NCI-H2227 (cell line): ENCODE measurements around the gene CPTP.

Source experiments
- DNase-seq: peaks from one replicate; lab custom pipeline; 2025; ENCODE audit not compliant: unreplicated experiment; lab: John Stamatoyannopoulos, UW

Gene CPTP

GRCh38 chr1:1332774-1333480 is 8.3 kb downstream of the CPTP start:
- no peak for DNase-seq

GRCh38 chr1:1333551-1334241 is 9.1 kb downstream of the CPTP start:
- DNase-seq = no peak

GRCh38 chr1:1334835-1335234 is 10.2 kb downstream of the CPTP start:
- DNase-seq = no peak

- DNase-seq = no peak
These were observed 10.7 kb downstream of the CPTP start for GRCh38 chr1:1335283-1335682.

GRCh38 chr1:1335792-1336248 is 11.2 kb downstream of the CPTP start:
- DNase-seq = no peak

- no peak for DNase-seq
These were observed 11.8 kb downstream of the CPTP start for GRCh38 chr1:1336446-1336845.

- no peak for DNase-seq
These were observed 12.6 kb downstream of the CPTP start for GRCh38 chr1:1336931-1337792.

- DNase-seq = no peak
These were observed 13.2 kb downstream of the CPTP start for GRCh38 chr1:1337793-1338147.

GRCh38 chr1:1338278-1338677 is 13.7 kb downstream of the CPTP start:
- DNase-seq = no peak

- DNase-seq = no peak
These were observed 15.6 kb downstream of the CPTP start for GRCh38 chr1:1340185-1340584.

- DNase-seq = no peak
These were observed 16.4 kb downstream of the CPTP start for GRCh38 chr1:1340791-1341548.

- no peak for DNase-seq
These were observed 17.0 kb downstream of the CPTP start for GRCh38 chr1:1341549-1342021.

GRCh38 chr1:1342061-1342562 is 17.5 kb downstream of the CPTP start:
- no peak for DNase-seq

GRCh38 chr1:1342584-1343115 is 18.0 kb downstream of the CPTP start:
- DNase-seq = no peak

- no peak for DNase-seq
These were observed 19.3 kb downstream of the CPTP start for GRCh38 chr1:1343811-1344421.

GRCh38 chr1:1344655-1345361 is 20.2 kb downstream of the CPTP start:
- DNase-seq = no peak

- no peak for DNase-seq
These were observed 20.8 kb downstream of the CPTP start for GRCh38 chr1:1345384-1345783.

- no peak for DNase-seq
These were observed 21.4 kb downstream of the CPTP start for GRCh38 chr1:1345860-1346500.

GRCh38 chr1:1346501-1346890 is 21.9 kb downstream of the CPTP start:
- DNase-seq = no peak
